K562 (cell line): ENCODE data around the gene LAPTM4A. TPM values are rescaled to one million over a fixed set of nuclear protein-coding genes. Genes with fewer than 3 reads are reported as not detected.
"Not testable (repeated sequence)": the region's sequence is repeated elsewhere in the genome, so short reads cannot be mapped to it uniquely, and the experiment has no call there.

Experiments
- ATAC-seq: fragments of 200-7000 bp; cut with Tn5 transposase; 3 replicates; pipeline ENCODE4 v1.9.1; 2020; ENCODE audit warnings: moderate library complexity
- BruUV-seq: library from RNA; stranded (reverse); fragments of 400-500 nt; replicated peaks from 2 replicates; lab custom pipeline; 2021; lab: Mats Ljungman, UMichigan
- CTCF ChIA-PET: fragments of 300-600 bp; formaldehyde crosslinking; extraction: SDS; loops from one replicate; lab custom pipeline; 2021; ENCODE audit warnings: low intra/inter-chr PET ratio; lab: Yijun Ruan, JAX
- POLR2A ChIA-PET: fragments of 300-600, 350-650 bp; sonication (Branson Sonifier 250); formaldehyde crosslinking; extraction: SDS; loops from one replicate; lab custom pipeline; 2021; ENCODE audit warnings: antibody characterized with exemption, inconsistent platforms; lab: Yijun Ruan, JAX
- DNase-seq, 4 experiments: peaks; one replicate each; pipeline versions ENCODE4 v3.0.0 to v3.0.0-alpha.2; 2011 to 2018; ENCODE audit warnings: low spot score in 3 of 4, mixed read lengths in 3 of 4; ENCODE audit errors: extremely low read depth in 1 of 4
- FAIRE-seq: peaks from 2 replicates; lab custom pipeline; 2011; peaks lifted over from hg19 to GRCh38; lab: Jason Lieb, UNC
- H2AFZ ChIP-seq: 2 replicates; pipeline ENCODE4 v1.6.0; 2011; ENCODE audit warnings: low read depth, low read length, control low read depth, inconsistent platforms
- H3K27ac ChIP-seq: fragments of 200-600 bp; 3 replicates; pipeline ENCODE4 v1.8.0; 2011; ENCODE audit warnings: low read depth, mild to moderate bottlenecking, control low read depth, inconsistent platforms, low read length, moderate library complexity, mixed read lengths; ENCODE audit errors: extremely low read depth
- H3K27me3 ChIP-seq, 2 experiments: fragments of 300-600 bp in 1 of 2; 2 replicates in 1 of 2; 3 replicates in 1 of 2; pipeline versions ENCODE4 v1.6.0 to v1.8.0; 2011; ENCODE audit warnings: inconsistent platforms in 2 of 2, low read length in 2 of 2, mild to moderate bottlenecking in 1 of 2, mixed read lengths in 1 of 2, moderate library complexity in 1 of 2; ENCODE audit not compliant: control insufficient read depth in 2 of 2, insufficient read depth in 2 of 2
- H3K36me3 ChIP-seq: fragments of 300-600 bp; 3 replicates; pipeline ENCODE4 v1.8.0; 2011; ENCODE audit warnings: mild to moderate bottlenecking, low read length, inconsistent platforms; ENCODE audit not compliant: control insufficient read depth, insufficient read depth
- H3K4me1 ChIP-seq, 2 experiments: fragments of 200-600 bp in 1 of 2; replicated peaks in 1 of 2; 2 replicates in 1 of 2; 3 replicates in 1 of 2; pipeline versions ENCODE4 v1.5.1 to v1.8.0; 2011; ENCODE audit warnings: inconsistent platforms in 2 of 2, low read length in 2 of 2, mild to moderate bottlenecking in 1 of 2, mixed read lengths in 1 of 2, moderate library complexity in 1 of 2; ENCODE audit not compliant: control insufficient read depth in 2 of 2, insufficient read depth in 2 of 2
- H3K4me2 ChIP-seq: 2 replicates; pipeline ENCODE4 v1.6.1; 2011; ENCODE audit warnings: low read length, control low read depth, inconsistent platforms, mixed read lengths; ENCODE audit not compliant: insufficient read depth
- H3K4me3 ChIP-seq: fragments of 200-600 bp; sonication (generic), shearing (Covaris generic); 2 replicates; pipeline ENCODE4 v1.5.1; 2016; ENCODE audit warnings: control low read depth, inconsistent platforms
- H3K79me2 ChIP-seq: fragments of 200-600 bp; 3 replicates; pipeline ENCODE4 v1.8.0; 2011; ENCODE audit warnings: low read length, inconsistent platforms; ENCODE audit not compliant: control insufficient read depth, insufficient read depth
- H3K9ac ChIP-seq, 2 experiments: 2 replicates each; pipeline versions ENCODE4 v1.6.0 to v1.6.1; 2011; ENCODE audit warnings: low read depth in 2 of 2, low read length in 2 of 2, control low read depth in 1 of 2, inconsistent platforms in 1 of 2, mild to moderate bottlenecking in 1 of 2, mixed read lengths in 1 of 2; ENCODE audit not compliant: insufficient read depth in 1 of 2
- H3K9me1 ChIP-seq: one replicate; pipeline ENCODE4 v1.6.0; 2011; ENCODE audit warnings: inconsistent platforms, mild to moderate bottlenecking, low read length, moderate library complexity; ENCODE audit not compliant: control insufficient read depth, insufficient read depth
- H3K9me3 ChIP-seq: replicated peaks from 2 replicates; pipeline ENCODE4 v1.5.1; 2011; ENCODE audit warnings: low read depth, low read length, inconsistent platforms; ENCODE audit not compliant: control insufficient read depth, insufficient read depth
- H4K20me1 ChIP-seq: replicated peaks from 2 replicates; pipeline ENCODE4 v1.6.1; 2011; ENCODE audit warnings: low read length, inconsistent platforms, mixed read lengths; ENCODE audit not compliant: control insufficient read depth, insufficient read depth
- L3MBTL2 ChIP-seq: fragments of 450-650 bp; IDR thresholded peaks from 2 replicates; pipeline ENCODE4 v1.6.1; 2016; ENCODE audit warnings: mild to moderate bottlenecking, moderate library complexity
- RFX1 ChIP-seq: fragments of 450-650 bp; IDR thresholded peaks from 2 replicates; pipeline ENCODE4 v1.6.1; 2016; ENCODE audit warnings: mild to moderate bottlenecking, moderate library complexity
- WGBS: fragments of 100-300 bp; shearing (Covaris generic); methylation state at CpG from one replicate; pipeline ENCODE4 v1.1.6; 2016; ENCODE audit warnings: low coverage, mixed read lengths; ENCODE audit not compliant: insufficient coverage; ENCODE audit errors: missing lambda C conversion rate; 5-methylcytosine and 5-hydroxymethylcytosine counted together
- in situ Hi-C: fragments of 300-500 bp; cut with MboI; formaldehyde crosslinking; loops from 4 replicates; pipeline ENCODE4 v1.15.0; 2018; ENCODE audit warnings: inconsistent platforms, mixed read lengths
- intact Hi-C: fragments of 100-400 bp; cut with micrococcal nuclease; formaldehyde crosslinking; loops from 2 replicates; pipeline ENCODE4 v1.14.2; 2022
- polyA plus RNA-seq, 8 experiments: library from polyadenylated mRNA; depleted of rRNA in 4 of 8; stranded (reverse) in 5 of 8; unstranded in 3 of 8; fragments of >200 nt; fragmentation: Nextera tagmentation in 2 of 8; fragmentation: Illumina TruSeq in 1 of 8; extraction: Ambion mirVana in 2 of 8; extraction: Trizol in 1 of 8; gene quantifications; 2 replicates each; pipeline versions ENCODE4 v1.2.1 to v1.2.3, GENCODE V29; 2011 to 2014; ENCODE audit warnings: inconsistent platforms in 1 of 8, missing spikeins in 1 of 8
- total RNA-seq, 7 experiments: library from RNA; depleted of rRNA in 6 of 7; stranded (reverse); fragments of >200 nt in 6 of 7; fragmentation: Illumina TruSeq in 2 of 7; extraction: Trizol in 2 of 7; gene quantifications; 2 replicates each; pipeline versions ENCODE4 v1.2.1 to v1.2.3, GENCODE V29; 2011 to 2021; ENCODE audit warnings: low replicate concordance in 1 of 7
- TF ChIP-seq, protein P1 (sequence below), 2 experiments: fragments of 450-650 bp in 1 of 2; sonication (generic) in 1 of 2; formaldehyde crosslinking in 1 of 2; IDR thresholded peaks; 2 replicates each; pipeline versions ENCODE4 v1.7.1 to v1.9.0; 2016 to 2022; ENCODE audit warnings: inconsistent platforms in 1 of 2, mild to moderate bottlenecking in 1 of 2, missing genetic modification reagents in 1 of 2

Gene LAPTM4A
- total and polyA plus RNA-seq, 9 of the 15 experiments (the other 6 are each of a cell fraction or from before 2014, with no cell fraction given), result 13.4 to 157 (median 50.1) TPM

DNA sequence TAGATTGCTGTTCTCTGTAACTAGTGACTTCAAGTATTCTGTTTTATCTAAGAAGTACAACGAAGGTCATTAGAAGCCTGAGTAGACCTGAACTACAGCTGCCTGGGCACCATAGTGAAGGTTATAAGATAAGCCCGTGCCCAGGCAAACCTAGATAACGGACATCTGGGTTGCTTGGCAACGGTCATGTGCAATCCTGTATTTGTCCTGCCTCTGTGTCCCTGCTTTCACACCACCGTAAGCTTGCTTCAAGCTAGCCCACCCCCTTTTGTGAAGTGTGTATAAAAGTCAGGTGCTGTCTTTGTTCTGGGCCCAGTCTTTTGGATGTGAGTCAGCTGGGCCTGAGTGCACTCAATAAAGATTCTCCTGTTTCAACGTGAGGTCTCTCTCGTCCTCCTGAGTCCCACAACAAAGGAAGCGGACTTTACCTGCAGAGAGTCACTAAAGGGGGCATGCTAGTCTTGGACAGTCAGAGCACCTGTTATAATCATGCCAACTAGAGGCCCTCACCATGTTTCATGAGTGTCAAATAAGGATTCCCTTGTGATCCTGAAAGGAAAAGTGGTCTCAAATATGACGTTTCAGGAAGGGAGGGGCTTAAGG lies 22.7 kb upstream of the LAPTM4A start:
- 26% methylated on average over 9 of the region's 9 CpGs for WGBS
- BruUV-seq, H3K27ac ChIP-seq, H3K9me1 ChIP-seq, DNase-seq, H3K4me3 ChIP-seq, intact Hi-C loops, H3K79me2 ChIP-seq, H3K9me3 ChIP-seq, H4K20me1 ChIP-seq, CTCF ChIA-PET, H3K9ac ChIP-seq, H3K27me3 ChIP-seq, H3K4me1 ChIP-seq, ATAC-seq, H3K36me3 ChIP-seq, in situ Hi-C loops: not testable (repeated sequence)
- TF ChIP-seq L3MBTL2, result peak; percentile 32; the same call in 1 of the 2 replicates
- TF ChIP-seq RFX1, result peak; percentile 70
- TF ChIP-seq, protein P1, sequence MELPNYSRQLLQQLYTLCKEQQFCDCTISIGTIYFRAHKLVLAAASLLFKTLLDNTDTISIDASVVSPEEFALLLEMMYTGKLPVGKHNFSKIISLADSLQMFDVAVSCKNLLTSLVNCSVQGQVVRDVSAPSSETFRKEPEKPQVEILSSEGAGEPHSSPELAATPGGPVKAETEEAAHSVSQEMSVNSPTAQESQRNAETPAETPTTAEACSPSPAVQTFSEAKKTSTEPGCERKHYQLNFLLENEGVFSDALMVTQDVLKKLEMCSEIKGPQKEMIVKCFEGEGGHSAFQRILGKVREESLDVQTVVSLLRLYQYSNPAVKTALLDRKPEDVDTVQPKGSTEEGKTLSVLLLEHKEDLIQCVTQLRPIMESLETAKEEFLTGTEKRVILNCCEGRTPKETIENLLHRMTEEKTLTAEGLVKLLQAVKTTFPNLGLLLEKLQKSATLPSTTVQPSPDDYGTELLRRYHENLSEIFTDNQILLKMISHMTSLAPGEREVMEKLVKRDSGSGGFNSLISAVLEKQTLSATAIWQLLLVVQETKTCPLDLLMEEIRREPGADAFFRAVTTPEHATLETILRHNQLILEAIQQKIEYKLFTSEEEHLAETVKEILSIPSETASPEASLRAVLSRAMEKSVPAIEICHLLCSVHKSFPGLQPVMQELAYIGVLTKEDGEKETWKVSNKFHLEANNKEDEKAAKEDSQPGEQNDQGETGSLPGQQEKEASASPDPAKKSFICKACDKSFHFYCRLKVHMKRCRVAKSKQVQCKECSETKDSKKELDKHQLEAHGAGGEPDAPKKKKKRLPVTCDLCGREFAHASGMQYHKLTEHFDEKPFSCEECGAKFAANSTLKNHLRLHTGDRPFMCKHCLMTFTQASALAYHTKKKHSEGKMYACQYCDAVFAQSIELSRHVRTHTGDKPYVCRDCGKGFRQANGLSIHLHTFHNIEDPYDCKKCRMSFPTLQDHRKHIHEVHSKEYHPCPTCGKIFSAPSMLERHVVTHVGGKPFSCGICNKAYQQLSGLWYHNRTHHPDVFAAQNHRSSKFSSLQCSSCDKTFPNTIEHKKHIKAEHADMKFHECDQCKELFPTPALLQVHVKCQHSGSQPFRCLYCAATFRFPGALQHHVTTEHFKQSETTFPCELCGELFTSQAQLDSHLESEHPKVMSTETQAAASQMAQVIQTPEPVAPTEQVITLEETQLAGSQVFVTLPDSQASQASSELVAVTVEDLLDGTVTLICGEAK (IDR thresholded peaks at IDR 0.05), result peak; percentile 83
- TF ChIP-seq, protein P1 (CRISPR knock-in tag; IDR thresholded peaks at IDR 0.05), result peak; percentile 41; the same call in 1 of the 2 replicates
- H2AFZ ChIP-seq, result peak overlapping the region; percentile 77
- POLR2A ChIA-PET, result interaction anchor here (0.9 kb wide), 1 partner anchor 13 kb away, joined by 3 read pairs; no protein-coding TSS in a partner anchor
- H3K4me2 ChIP-seq, result peak overlapping the region; percentile 27
- FAIRE-seq, result peak; percentile 87
